Posterior cingulate gyrus (tissue), 11 donors: Measurements from ENCODE around the gene ADGRL3.
A peak's percentile ranks its signal among the peaks of the same experiment; 100 is the strongest.
"Not testable (repeated sequence)": the region's sequence is repeated elsewhere in the genome, so short reads cannot be mapped to it uniquely, and the experiment has no call there.

ENCODE experiments used
- DNase-seq, 10 donors: peaks; one replicate each; pipeline versions ENCODE4 v3.0.0 to v3.0.0-alpha.2; 2020 to 2021; ENCODE audit warnings: mixed read lengths in 3 of 10
- intact Hi-C: fragments of 100-400 bp; cut with DNase I; formaldehyde crosslinking; loops from one replicate; pipeline ENCODE4 v1.15.1; 2023

Gene ADGRL3

DNA sequence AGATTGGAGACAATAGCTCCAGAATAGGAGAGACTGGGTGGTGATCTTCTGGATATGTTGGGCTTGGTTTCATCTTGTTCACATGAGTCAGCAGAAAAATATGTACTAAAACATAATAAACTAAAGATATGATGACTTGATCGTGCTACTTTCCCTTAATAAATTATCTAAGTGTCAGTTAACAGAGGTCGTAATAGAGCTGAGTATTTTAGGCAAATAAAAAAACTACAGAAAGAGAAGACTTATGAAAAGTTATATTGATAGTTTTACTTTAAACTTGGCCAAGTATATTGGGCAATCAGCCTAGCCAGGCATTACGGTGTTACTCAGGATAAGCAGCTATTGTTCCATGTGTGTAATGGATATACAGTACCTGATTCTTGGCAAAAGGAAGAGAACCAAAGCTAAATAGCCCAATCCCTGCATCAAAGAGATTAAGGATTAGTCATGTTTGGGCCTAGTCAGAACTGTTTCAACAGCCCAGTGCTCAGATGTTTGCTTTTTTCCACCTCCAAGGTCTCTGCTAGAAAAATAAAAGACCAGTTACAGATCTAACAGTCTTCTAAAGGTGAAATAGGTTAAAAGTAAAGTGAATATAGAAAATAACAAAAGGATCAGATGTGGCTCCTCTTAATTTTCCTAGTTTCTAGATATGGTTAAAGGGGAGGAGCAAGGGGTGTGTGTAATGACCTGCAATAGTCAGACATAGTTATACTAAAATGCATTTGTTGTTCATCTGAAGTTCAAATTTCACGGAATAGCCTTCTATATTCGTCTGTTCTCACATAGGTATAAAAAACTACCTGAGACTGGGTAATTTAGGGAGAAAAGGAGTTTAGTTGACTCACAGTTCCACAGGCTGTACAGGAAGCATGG is 262.6 kb downstream of the ADGRL3 start:
- DNase-seq, result no peak
- intact Hi-C loops, result no loop called here

- no peak for DNase-seq
- intact Hi-C loops, result no loop called here
Observed at GRCh38 chr4:61468024-61468720, 268.0 kb downstream of the ADGRL3 start.

- intact Hi-C loops, result no loop called here
- peak in 1 of 10 donors; percentile 5 for DNase-seq
Observed at GRCh38 chr4:61473306-61473705, 273.2 kb downstream of the ADGRL3 start.

DNA sequence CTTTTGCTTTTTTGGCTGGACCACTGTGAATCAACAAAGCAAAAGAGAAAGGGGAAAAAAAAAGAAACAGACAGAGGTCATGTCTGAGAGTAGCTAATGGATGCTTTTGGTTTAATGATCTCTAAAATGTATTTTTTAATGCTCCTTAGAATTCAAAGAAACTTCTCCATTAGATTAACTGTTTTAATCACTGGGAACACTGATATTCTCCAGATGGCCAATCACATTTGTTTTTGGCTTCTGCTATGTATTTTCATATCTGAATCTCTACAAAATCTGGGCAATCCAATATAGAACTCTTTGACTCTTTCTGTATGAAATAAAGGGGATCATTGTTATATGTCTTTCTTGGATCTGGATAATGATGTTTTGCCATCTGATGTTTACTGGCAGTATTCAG is 278.2 kb downstream of the ADGRL3 start:
- intact Hi-C loops, result no loop called here

GRCh38 chr4:61485056-61485455 is 284.9 kb downstream of the ADGRL3 start:
- DNase-seq, result no peak
- intact Hi-C loops, result no loop called here

More for the DNA sequence above, 278.2 kb downstream of the ADGRL3 start:
- DNase-seq, result no peak

- no peak for DNase-seq
- intact Hi-C loops, result no loop called here
Observed at GRCh38 chr4:61489927-61490326, 289.8 kb downstream of the ADGRL3 start.

DNA sequence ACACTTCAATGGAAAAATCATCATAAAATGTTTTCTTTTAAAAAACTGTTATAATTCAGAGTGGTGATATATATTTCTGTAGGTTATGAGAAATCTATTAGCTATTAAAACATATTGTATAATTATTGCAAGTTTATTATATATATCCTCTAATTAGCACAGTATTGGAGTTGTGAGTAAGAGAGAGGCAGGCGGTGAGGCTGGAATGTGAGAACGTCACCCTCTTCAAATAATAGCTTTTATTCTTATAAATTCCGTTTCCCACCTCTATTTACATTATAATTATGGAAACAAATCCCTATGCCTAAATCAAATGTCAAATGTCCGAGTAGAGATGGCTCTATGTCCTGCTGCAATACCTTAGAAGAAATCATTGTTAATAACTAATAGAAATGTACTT is 292.9 kb downstream of the ADGRL3 start:
- no peak for DNase-seq
- intact Hi-C loops, result no loop called here

GRCh38 chr4:61493470-61493869 is 293.3 kb downstream of the ADGRL3 start:
- intact Hi-C loops, result no loop called here
- no peak for DNase-seq

GRCh38 chr4:61500883-61501282 is 300.8 kb downstream of the ADGRL3 start:
- peak in 1 of 10 donors; percentile 14 for DNase-seq
- intact Hi-C loops, result no loop called here

DNA sequence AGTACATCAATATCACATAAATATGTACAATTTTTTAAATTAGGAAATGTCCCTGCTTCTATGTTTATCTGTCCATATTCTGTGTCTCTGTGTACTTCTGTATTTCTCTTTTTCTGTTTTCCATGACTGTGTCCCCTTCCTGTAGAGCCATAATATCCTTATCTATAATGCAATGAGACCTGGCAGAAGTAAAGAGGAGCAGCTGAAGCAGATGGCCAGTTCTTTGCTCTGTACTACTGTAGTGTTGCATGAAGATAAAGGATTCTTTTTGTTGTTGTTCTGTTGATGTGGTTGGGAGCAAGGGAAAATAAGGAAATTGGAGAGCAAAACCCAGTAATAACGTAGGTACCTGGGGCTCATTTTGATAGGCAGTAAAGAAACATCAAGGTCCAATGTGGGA is 301.7 kb downstream of the ADGRL3 start:
- intact Hi-C loops, result no loop called here
- DNase-seq, result no peak

DNA sequence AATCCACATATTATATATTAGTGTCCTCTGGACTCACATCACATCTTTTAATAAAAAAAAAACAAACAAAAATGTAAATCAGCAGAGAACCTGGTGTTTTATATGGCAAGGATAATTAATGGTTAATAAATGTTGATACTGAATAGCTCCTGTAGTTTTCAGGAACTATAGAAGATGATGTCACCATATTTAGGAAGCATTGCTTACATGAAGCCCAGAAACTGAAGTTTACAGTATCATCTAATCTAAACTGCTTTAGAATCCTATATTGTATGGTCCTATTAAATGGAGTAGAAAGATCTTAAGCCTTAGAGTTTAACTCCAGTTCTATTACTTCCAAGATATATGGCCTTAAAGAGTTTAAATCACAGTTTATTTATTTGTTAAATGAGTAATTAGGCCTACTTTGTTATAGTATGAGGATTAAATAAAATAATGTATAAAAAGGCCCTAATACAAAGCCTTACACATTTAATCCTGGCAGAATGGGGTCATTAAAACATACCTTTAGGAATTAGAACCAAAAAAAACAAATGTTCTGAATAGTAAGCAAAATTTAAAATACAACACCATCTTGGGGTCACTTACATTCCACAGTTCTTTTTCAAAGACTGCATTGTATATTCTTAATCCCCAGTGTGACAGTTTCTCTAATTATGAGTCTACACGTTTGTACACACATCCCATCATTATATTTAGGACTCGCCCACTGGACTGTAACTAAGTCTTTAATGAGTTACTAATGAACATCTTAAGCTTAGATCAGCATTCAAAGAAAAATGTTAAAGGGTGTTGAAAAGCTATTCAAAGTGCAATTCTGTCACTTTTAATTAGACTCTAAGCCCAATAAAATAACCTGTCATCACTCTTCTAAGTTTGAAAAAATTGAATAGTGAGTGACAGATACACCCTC is 305.9 kb downstream of the ADGRL3 start:
- intact Hi-C loops, result no loop called here
- no peak for DNase-seq

GRCh38 chr4:61507091-61507490 is 307.0 kb downstream of the ADGRL3 start:
- no peak for DNase-seq
- intact Hi-C loops, result no loop called here

DNA sequence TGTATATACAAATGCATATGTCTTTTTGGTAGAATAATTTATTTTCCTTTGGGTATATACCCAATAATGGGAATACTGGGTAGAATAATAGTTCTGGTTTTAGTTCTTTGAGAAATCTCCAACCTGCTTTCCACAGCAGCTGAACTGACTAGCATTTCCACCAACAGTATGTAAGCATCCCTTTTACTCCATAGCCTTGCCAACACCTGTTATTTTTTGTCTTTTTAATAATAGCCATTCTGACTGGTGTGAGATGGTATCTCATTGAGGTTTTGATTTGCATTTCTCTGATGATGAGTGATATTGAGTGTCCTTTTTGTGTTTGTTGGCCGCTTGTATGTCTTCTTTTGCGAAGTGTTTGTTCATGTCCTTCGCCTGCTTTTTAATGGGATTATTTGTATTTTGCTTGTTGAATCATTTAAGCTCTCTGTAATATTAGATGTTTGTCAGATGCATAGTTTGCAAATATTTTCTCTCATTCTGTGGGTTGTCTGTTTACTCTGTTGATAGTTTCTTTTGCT is 309.7 kb downstream of the ADGRL3 start:
- intact Hi-C loops, DNase-seq: not testable (repeated sequence)

DNA sequence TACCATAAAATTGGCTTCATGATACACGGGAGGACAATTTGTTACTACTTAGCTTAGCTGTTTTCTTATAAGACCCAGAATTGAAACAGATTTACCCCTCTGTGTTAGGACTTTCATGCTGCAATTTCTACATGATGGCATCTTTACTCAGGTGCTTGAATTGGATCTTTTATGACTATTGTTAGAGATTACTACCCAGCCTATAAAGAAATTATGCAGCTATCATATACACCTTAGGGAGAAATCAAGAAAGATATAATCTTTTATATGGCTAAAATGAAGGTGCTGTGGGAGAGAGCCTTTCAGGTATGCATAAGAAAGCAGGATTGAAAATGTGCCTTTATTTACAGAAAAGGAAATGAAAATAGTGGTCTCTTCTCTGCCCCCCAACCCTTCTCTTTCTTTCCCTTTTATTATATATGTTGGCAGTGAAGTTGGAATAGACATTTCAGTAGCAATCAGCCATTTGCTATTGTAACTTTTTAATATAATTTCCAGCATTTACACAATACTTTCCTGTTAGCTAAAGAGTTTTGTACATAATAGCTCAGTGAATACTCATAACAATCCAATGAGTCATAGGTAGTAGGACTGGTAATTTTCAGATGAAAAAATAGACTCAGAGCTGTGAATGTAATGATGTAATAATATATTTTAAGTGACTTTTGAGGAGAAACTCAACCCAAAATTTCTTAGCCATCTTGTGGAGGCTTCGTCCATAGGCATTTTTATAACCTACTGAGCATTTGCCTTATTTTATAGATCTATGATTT is 311.8 kb downstream of the ADGRL3 start:
- DNase-seq, result no peak
- intact Hi-C loops, result no loop called here

GRCh38 chr4:61514991-61515390 is 314.9 kb downstream of the ADGRL3 start:
- intact Hi-C loops, result no loop called here

DNA sequence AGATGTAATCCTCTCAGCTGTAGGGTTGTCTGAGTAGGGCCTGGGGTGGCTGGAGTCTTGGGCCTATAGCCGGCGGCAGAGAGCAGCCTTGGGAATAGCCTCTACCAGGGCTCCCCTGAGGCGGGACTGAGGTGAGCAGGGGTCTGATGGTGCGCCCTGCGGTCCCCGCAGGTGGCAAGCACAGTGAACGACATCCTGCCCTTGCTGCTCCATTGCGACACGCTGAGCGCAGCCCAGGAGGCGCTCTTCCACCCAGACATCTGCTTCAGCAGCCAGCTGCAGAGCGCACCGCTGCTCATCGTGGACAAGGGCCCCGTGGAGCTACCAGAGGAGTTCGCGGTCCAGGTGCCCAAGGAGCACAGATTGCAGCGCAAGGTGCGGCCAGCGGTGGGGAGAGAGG is 317.0 kb downstream of the ADGRL3 start:
- intact Hi-C loops, result no loop called here

More at GRCh38 chr4:61514991-61515390, 314.9 kb downstream of the ADGRL3 start:
- DNase-seq, result no peak

DNA sequence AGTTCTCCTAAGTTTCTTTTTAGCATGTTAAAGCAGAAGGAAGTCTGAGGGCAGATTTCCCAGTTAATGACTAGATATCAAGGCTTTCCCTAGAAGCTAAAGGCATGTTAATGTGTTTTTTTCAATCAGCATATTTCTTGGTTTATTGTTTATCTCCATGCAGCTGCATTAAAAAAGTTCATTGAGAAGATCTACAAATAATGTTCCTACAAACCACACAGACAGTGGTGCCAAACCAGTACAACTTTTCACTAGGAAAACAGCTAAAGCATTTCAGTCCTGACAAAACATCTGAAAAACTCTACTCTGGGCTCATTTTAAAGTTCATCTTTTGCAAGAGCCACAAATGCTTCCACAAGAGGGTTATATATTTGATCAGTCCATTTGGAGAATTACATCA is 320.0 kb downstream of the ADGRL3 start:
- intact Hi-C loops, result no loop called here
- no peak for DNase-seq

More for the DNA sequence above, 317.0 kb downstream of the ADGRL3 start:
- peak in 3 of 10 donors; percentile 44 to 78 (median 61) for DNase-seq

DNA sequence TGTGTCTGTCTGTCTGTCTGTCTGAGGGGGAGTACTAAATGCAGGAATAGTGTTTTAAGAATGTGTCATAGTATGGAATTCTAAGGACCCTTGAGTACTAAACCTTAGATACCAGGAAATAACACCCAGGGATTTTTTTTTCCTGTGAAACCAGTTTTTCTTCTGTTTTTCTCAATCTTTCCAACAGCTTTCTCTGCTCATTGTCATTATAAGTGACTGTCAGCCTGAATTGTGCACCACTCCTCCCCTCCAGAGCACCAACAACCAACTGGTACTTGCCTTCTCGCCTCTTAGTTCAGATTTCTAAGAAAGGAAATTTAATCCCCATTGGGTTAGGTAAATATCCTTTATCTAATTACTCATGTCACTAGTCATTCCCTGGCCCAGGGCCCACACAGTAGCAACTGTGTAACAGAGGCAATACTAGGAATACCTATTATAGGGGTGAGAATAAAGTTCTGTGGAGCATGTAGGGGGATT is 320.6 kb downstream of the ADGRL3 start:
- DNase-seq, result no peak
- intact Hi-C loops, result no loop called here

GRCh38 chr4:61521451-61521850 is 321.3 kb downstream of the ADGRL3 start:
- intact Hi-C loops, result no loop called here
- DNase-seq, result no peak

- DNase-seq, result no peak
- intact Hi-C loops, result no loop called here
Observed at GRCh38 chr4:61522312-61522711, 322.2 kb downstream of the ADGRL3 start.
